ENCODE results near the gene PCIF1. TPM values are rescaled to one million over a fixed set of nuclear protein-coding genes. Genes with fewer than 3 reads are reported as not detected.
A peak's percentile ranks its signal among the peaks of the same experiment; 100 is the strongest.

The PCIF1 gene
- total RNA-seq, 2 experiments from 2014 or later: 27.8 to 29.5 TPM

DNA sequence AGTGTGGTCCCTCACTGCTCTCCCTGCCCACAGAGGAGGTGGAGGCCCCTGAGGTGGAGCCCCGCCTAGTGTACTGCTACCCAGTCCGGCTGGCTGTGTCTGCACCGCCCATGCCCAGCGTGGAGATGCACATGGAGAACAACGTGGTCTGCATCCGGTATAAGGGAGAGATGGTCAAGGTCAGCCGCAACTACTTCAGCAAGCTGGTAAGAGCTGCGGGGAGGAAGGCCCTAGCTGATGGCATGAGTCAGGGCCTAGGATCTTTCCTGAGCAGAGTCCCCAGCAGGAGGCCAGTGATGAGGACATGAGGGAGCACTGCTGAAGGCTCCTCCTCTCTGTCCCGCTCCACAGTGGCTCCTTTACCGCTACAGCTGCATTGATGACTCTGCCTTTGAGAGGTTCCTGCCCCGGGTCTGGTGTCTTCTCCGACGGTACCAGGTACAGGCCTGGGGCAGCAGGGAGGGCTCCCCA is 11.2 kb downstream of the PCIF1 start:
- H3K4me1 Mint-ChIP-seq (ENCODE audit: low read depth): peaks cover 13% of the 10 kb centered on the region
- CTCF ChIA-PET: interaction anchor here (1.3 to 6.6 kb wide), 2 partner anchors 24 to 146 kb away, joined by 4 to 40 read pairs; no protein-coding TSS in a partner anchor
- H3K4me3 Mint-ChIP-seq: no peak overlapping the region
- H3K36me3 Mint-ChIP-seq (ENCODE audit: low read depth): peaks cover 37% of the 10 kb centered on the region
- intact Hi-C loops (cut with micrococcal nuclease): no loop called here
- TF ChIP-seq, protein P1, sequence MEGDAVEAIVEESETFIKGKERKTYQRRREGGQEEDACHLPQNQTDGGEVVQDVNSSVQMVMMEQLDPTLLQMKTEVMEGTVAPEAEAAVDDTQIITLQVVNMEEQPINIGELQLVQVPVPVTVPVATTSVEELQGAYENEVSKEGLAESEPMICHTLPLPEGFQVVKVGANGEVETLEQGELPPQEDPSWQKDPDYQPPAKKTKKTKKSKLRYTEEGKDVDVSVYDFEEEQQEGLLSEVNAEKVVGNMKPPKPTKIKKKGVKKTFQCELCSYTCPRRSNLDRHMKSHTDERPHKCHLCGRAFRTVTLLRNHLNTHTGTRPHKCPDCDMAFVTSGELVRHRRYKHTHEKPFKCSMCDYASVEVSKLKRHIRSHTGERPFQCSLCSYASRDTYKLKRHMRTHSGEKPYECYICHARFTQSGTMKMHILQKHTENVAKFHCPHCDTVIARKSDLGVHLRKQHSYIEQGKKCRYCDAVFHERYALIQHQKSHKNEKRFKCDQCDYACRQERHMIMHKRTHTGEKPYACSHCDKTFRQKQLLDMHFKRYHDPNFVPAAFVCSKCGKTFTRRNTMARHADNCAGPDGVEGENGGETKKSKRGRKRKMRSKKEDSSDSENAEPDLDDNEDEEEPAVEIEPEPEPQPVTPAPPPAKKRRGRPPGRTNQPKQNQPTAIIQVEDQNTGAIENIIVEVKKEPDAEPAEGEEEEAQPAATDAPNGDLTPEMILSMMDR (IDR thresholded peaks at IDR 0.05): no peak
- peak overlapping the region; percentile 65 for H3K27ac Mint-ChIP-seq
- ATAC-seq: no peak
- POLR2A ChIA-PET: interaction anchor here (1.1 to 12.9 kb wide), 4 partner anchors 9 to 55 kb away, joined by 3 to 119 read pairs (median 6); partner anchors contain the start of genes PCIF1 and ZNF335
- H3K27me3 Mint-ChIP-seq: no peaks in the 10 kb centered on the region
- H3K9me3 Mint-ChIP-seq: no peaks in the 10 kb centered on the region
- DNase-seq: no peak

DNA sequence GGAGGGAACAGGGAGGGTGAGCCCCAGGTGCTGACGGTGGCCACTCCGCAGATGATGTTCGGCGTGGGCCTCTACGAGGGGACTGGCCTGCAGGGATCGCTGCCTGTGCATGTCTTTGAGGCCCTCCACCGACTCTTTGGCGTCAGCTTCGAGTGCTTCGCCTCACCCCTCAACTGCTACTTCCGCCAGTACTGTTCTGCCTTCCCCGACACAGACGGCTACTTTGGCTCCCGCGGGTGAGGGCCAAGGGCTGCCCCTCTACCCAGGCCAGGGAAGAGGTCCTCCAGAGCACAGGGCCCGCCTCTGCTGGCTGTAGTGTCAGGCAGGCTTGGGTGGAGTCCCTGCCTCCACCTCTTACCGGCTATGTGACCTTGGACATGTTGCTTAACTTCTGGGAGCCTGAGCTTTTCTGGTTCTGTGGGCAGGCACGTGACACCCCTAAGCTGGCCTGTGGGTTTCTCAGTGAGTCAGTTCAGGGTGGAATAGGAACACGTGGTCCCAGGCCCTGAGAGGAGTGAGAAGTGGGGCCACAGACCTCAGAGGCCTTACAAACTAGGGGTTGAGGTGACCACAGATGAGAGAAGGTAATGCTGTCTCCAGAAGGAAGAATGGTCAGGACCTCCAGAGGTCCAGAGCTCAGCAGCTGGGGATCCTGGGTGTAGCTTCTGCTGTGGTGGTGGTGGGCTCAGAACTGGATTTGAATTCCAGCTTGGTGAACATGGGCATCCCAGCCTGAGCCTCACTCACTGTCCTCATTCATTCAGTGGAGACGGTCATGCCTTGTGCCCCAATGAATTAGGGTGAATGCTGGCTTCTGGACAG is 11.9 kb downstream of the PCIF1 start:
- DNase-seq: peak; percentile 60
- H3K4me1 Mint-ChIP-seq (ENCODE audit: low read depth): peaks cover 13% of the 10 kb centered on the region

DNA sequence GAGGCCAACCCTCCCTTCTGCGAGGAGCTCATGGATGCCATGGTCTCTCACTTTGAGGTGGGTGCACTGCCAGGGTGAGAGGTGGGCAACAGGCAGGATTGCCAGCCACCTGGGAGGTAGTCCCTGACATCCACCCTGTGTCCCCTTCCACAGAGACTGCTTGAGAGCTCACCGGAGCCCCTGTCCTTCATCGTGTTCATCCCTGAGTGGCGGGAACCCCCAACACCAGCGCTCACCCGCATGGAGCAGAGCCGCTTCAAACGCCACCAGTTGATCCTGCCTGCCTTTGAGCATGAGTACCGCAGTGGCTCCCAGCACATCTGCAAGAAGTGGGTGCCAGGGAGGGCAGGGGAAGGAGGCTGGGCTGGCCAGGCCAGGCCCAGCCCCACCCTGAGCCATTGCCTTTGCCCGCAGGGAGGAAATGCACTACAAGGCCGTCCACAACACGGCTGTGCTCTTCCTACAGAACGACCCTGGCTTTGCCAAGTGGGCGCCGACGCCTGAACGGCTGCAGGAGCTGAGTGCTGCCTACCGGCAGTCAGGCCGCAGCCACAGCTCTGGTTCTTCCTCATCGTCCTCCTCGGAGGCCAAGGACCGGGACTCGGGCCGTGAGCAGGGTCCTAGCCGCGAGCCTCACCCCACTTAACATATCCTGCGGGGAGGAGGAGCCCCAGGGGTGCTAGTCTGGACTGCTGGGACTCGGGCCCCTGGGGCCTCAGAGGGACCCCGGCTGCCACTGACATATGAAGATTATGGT is 12.8 kb downstream of the PCIF1 start:
- H3K4me3 Mint-ChIP-seq: no peak overlapping the region
- H3K27ac Mint-ChIP-seq: peak overlapping the region; percentile 65
- DNase-seq: no peak
- intact Hi-C loops (cut with micrococcal nuclease): no loop called here
- H3K4me1 Mint-ChIP-seq (ENCODE audit: low read depth): peaks cover 19% of the 10 kb centered on the region
- H3K36me3 Mint-ChIP-seq (ENCODE audit: low read depth): peaks cover 45% of the 10 kb centered on the region
- H3K9me3 Mint-ChIP-seq: no peaks in the 10 kb centered on the region
- ChIA-PET POLR2A (interaction anchor here (0.9 to 12.9 kb wide), 10 partner anchors 10 to 152 kb away, joined by 3 to 119 read pairs (median 4); partner anchors contain the start of genes PCIF1 and ZNF335), CTCF (interaction anchor here (1.1 to 6.6 kb wide), 2 partner anchors 11 to 22 kb away, joined by 3 to 40 read pairs; no protein-coding TSS in a partner anchor)
- TF ChIP-seq, protein P1 (IDR thresholded peaks at IDR 0.05): no peak
- no peaks in the 10 kb centered on the region for H3K27me3 Mint-ChIP-seq
- no peak for ATAC-seq

More for the DNA sequence above, 11.9 kb downstream of the PCIF1 start:
- Mint-ChIP-seq H3K4me3 (no peak overlapping the region), H3K27ac (peak overlapping the region; percentile 65), H3K9me3 (no peaks in the 10 kb centered on the region), H3K27me3 (no peaks in the 10 kb centered on the region), H3K36me3 (ENCODE audit: low read depth) (peaks cover 37% of the 10 kb centered on the region)
- TF ChIP-seq, protein P1 (IDR thresholded peaks at IDR 0.05): no peak
- intact Hi-C loops (cut with micrococcal nuclease): no loop called here
- ChIA-PET CTCF (interaction anchor here (1.1 to 6.6 kb wide), 3 partner anchors 12 to 147 kb away, joined by 3 to 40 read pairs (median 4); no protein-coding TSS in a partner anchor), POLR2A (interaction anchor here (0.9 to 12.9 kb wide), 7 partner anchors 9 to 56 kb away, joined by 3 to 119 read pairs (median 3); partner anchors contain the start of genes PCIF1 and ZNF335)
- peak; percentile 52 for ATAC-seq

DNA sequence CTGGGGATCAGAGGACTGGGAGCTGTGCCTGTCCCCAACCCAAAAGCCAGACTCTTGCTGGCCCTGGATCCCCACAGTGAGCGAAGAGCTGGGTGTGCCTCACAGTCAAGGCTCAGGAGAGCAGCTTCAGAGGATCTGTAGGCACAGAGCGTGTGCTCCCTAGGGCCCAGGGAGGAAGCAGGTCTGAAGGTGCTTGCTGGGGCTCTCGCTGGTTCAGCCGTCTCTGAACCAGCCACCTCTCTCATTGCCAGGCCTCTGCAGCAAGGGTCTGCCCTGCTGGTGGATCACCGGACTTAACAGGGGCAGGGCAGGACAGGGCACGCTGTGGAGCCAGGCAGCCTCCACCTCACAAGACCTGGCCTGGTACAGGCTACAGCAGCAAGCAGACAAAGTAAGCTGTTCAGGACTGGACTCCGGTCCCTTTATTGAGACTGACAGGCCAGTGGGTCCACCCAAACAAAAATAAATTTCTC is 13.8 kb downstream of the PCIF1 start:
- ChIA-PET POLR2A (interaction anchor here (0.9 to 12.9 kb wide), 7 partner anchors 10 to 63 kb away, joined by 3 to 119 read pairs (median 12); partner anchors contain the start of gene PCIF1), CTCF (interaction anchor here (1.1 to 6.6 kb wide), 2 partner anchors 9 to 21 kb away, joined by 3 to 40 read pairs; no protein-coding TSS in a partner anchor)
- no peak for DNase-seq
- Mint-ChIP-seq H3K4me3 (no peak overlapping the region), H3K27ac (peak overlapping the region; percentile 38), H3K36me3 (ENCODE audit: low read depth) (peaks cover 40% of the 10 kb centered on the region), H3K9me3 (no peaks in the 10 kb centered on the region), H3K27me3 (no peaks in the 10 kb centered on the region), H3K4me1 (ENCODE audit: low read depth) (peaks cover 19% of the 10 kb centered on the region)
- no peak for ATAC-seq
- TF ChIP-seq, protein P1 (IDR thresholded peaks at IDR 0.05): no peak
- intact Hi-C loops (cut with micrococcal nuclease): no loop called here

Measured in activated CD8-positive, alpha-beta T cell treated with anti-CD3 and anti-CD28 coated beads for 36 hours (primary cell).